Peyer's patch (tissue), 4 donors: Measurements from ENCODE around the gene IGFN1.

Experiments used
- CTCF ChIP-seq, 6 experiments: fragments of 450-650 bp in 4 of 6; fragments of 200-600 bp in 2 of 6; sonication (generic) in 1 of 6; IDR thresholded peaks; one replicate each; pipeline ENCODE4 v1.5.1; 2017 to 2019; ENCODE audit warnings: antibody characterized with exemption in 6 of 6, mild to moderate bottlenecking in 3 of 6, moderate library complexity in 1 of 6
- POLR2A ChIP-seq, 2 donors: fragments of 450-650 bp; IDR thresholded peaks; one replicate each; pipeline ENCODE4 v1.5.1; 2017; ENCODE audit warnings: antibody characterized with exemption in 2 of 2, mild to moderate bottlenecking in 2 of 2, moderate library complexity in 2 of 2

DNA sequence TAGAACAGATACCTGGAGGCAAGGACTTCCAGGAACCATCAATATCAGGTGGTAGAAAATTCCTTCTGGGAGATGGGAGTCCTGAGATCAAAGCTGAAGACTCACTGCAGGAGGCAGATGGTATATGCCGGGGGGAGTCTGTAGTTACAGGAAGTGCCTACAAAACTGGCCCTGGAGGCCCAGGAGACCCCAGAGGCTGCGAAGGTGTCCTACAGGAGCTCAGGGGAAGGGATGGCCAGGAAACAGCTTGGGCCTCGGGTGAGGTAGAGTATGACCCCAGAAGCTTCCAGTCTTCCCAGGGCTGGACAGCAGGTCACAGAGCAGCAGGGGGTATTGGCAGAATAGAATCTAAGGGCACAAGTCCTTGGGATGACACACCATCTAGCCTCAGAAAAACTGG is 16.4 kb downstream of the IGFN1 start:
- TF ChIP-seq CTCF (IDR thresholded peaks at IDR 0.05): no peak
- TF ChIP-seq POLR2A (IDR thresholded peaks at IDR 0.05): no peak
